Ishikawa (cell line): ENCODE data around the gene NRG3.

Experiments used
- CEBPB ChIP-seq: IDR thresholded peaks from 2 replicates; pipeline ENCODE4 v1.6.1; 2012
- CREB1 ChIP-seq: IDR thresholded peaks from 2 replicates; pipeline ENCODE4 v1.6.1; 2012; ENCODE audit warnings: low read depth
- EGR1 ChIP-seq: IDR thresholded peaks from 2 replicates; pipeline ENCODE4 v1.6.1; 2012
- EP300 ChIP-seq: IDR thresholded peaks from 2 replicates; pipeline ENCODE4 v1.6.1; 2012; ENCODE audit warnings: borderline replicate concordance
- FOXM1 ChIP-seq: IDR thresholded peaks from 2 replicates; pipeline ENCODE4 v1.6.1; 2012; ENCODE audit warnings: low read depth, borderline replicate concordance
- NFIC ChIP-seq: IDR thresholded peaks from 2 replicates; pipeline ENCODE4 v1.6.1; 2012
- RAD21 ChIP-seq: IDR thresholded peaks from 2 replicates; pipeline ENCODE4 v1.6.1; 2012; ENCODE audit warnings: low read depth
- TAF1 ChIP-seq: IDR thresholded peaks from 2 replicates; pipeline ENCODE4 v1.6.1; 2012; ENCODE audit warnings: low read depth, mild to moderate bottlenecking
- TCF12 ChIP-seq: IDR thresholded peaks from 2 replicates; pipeline ENCODE4 v1.6.1; 2012; ENCODE audit warnings: low read depth
- TEAD4 ChIP-seq: IDR thresholded peaks from 2 replicates; pipeline ENCODE4 v1.6.1; 2012
- USF1 ChIP-seq: IDR thresholded peaks from 2 replicates; pipeline ENCODE4 v1.6.1; 2012
- YY1 ChIP-seq: IDR thresholded peaks from 2 replicates; pipeline ENCODE4 v1.6.1; 2012; ENCODE audit warnings: low read depth
- ZBTB7A ChIP-seq: IDR thresholded peaks from 2 replicates; pipeline ENCODE4 v1.6.1; 2012; ENCODE audit warnings: low read depth
- TF ChIP-seq, protein P1 (sequence below): IDR thresholded peaks from 2 replicates; pipeline ENCODE4 v1.6.1; 2012
- TF ChIP-seq, protein P2 (sequence below): IDR thresholded peaks from 2 replicates; pipeline ENCODE4 v1.6.1; 2012; ENCODE audit warnings: low read depth, mild to moderate bottlenecking

NRG3 gene

DNA sequence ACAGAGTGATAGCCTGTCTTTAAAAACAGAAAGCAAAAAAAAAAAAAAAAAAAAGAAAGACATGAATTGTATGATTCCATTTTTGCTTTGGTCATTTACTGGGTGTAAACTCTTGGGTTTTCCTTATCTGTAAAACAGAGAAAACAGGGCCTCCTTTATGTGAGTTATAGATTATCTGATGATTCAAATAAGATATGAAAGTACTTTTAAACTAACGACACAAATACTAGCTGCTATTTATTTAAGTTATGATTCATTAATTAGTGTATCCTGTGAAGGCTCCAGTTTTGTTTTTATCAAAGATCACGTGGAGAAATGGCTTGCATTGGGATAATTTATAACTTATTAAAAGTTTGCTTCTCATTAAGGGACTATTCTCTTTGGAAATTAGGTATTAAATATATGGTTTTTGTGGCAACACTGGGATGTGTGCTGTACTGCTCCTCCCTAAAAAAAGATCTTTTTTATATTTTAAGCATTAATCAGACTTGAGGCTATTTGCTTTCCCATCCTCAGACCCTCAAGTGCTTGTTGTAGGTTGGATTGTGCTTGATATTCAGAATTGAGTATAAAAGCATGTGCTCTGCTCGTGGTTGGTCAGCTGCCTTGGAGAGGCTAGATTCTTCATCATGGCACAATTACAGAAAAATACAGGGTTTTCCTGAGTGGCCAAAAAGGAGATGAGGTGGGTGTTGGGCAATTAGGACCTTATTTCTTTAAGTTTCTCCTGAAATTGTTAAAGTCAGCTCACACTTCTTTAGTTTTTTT, 39.9 kb downstream of the NRG3 start:
- TF ChIP-seq RAD21 (no peak), TEAD4 (no peak)

- no peak for TF ChIP-seq CREB1
- TF ChIP-seq, protein P1, sequence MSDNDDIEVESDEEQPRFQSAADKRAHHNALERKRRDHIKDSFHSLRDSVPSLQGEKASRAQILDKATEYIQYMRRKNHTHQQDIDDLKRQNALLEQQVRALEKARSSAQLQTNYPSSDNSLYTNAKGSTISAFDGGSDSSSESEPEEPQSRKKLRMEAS, result no peak
- no peak for TF ChIP-seq TAF1
- no peak for TF ChIP-seq TEAD4
- TF ChIP-seq TCF12, result no peak
- TF ChIP-seq CEBPB, result no peak
- no peak for TF ChIP-seq RAD21
- no peak for TF ChIP-seq USF1
- TF ChIP-seq, protein P2, sequence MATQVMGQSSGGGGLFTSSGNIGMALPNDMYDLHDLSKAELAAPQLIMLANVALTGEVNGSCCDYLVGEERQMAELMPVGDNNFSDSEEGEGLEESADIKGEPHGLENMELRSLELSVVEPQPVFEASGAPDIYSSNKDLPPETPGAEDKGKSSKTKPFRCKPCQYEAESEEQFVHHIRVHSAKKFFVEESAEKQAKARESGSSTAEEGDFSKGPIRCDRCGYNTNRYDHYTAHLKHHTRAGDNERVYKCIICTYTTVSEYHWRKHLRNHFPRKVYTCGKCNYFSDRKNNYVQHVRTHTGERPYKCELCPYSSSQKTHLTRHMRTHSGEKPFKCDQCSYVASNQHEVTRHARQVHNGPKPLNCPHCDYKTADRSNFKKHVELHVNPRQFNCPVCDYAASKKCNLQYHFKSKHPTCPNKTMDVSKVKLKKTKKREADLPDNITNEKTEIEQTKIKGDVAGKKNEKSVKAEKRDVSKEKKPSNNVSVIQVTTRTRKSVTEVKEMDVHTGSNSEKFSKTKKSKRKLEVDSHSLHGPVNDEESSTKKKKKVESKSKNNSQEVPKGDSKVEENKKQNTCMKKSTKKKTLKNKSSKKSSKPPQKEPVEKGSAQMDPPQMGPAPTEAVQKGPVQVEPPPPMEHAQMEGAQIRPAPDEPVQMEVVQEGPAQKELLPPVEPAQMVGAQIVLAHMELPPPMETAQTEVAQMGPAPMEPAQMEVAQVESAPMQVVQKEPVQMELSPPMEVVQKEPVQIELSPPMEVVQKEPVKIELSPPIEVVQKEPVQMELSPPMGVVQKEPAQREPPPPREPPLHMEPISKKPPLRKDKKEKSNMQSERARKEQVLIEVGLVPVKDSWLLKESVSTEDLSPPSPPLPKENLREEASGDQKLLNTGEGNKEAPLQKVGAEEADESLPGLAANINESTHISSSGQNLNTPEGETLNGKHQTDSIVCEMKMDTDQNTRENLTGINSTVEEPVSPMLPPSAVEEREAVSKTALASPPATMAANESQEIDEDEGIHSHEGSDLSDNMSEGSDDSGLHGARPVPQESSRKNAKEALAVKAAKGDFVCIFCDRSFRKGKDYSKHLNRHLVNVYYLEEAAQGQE, result no peak
- no peak for TF ChIP-seq FOXM1
Observed at GRCh38 chr10:81915504-81915897, 40.5 kb downstream of the NRG3 start.

- no peak for TF ChIP-seq TEAD4
- TF ChIP-seq CREB1, result no peak
- no peak for TF ChIP-seq FOXM1
- TF ChIP-seq, protein P2, result no peak
- TF ChIP-seq CEBPB, result no peak
- TF ChIP-seq RAD21, result no peak
- TF ChIP-seq NFIC, result no peak
- TF ChIP-seq YY1, result no peak
- no peak for TF ChIP-seq TCF12
- no peak for TF ChIP-seq EGR1
- TF ChIP-seq ZBTB7A, result no peak
- TF ChIP-seq EP300, result no peak
- TF ChIP-seq, protein P1, result no peak
- TF ChIP-seq TAF1, result no peak
- no peak for TF ChIP-seq USF1
Observed at GRCh38 chr10:81917666-81918065, 42.7 kb downstream of the NRG3 start.

GRCh38 chr10:81918766-81919165, 43.8 kb downstream of the NRG3 start:
- no peak for TF ChIP-seq EP300
- no peak for TF ChIP-seq TCF12
- TF ChIP-seq CREB1, result no peak
- TF ChIP-seq, protein P1, result no peak

- no peak for TF ChIP-seq CREB1
- TF ChIP-seq TCF12, result no peak
- TF ChIP-seq, protein P1, result no peak
- no peak for TF ChIP-seq CEBPB
- TF ChIP-seq, protein P2, result no peak
- TF ChIP-seq ZBTB7A, result no peak
- TF ChIP-seq YY1, result no peak
- TF ChIP-seq TEAD4, result no peak
- no peak for TF ChIP-seq RAD21
- TF ChIP-seq USF1, result no peak
- no peak for TF ChIP-seq FOXM1
- no peak for TF ChIP-seq EGR1
- TF ChIP-seq NFIC, result no peak
- no peak for TF ChIP-seq TAF1
- TF ChIP-seq EP300, result no peak
Observed at GRCh38 chr10:81920213-81920829, 45.3 kb downstream of the NRG3 start.
